ENCODE data around the gene TFEB. TPM values are rescaled to one million over a fixed set of nuclear protein-coding genes. Genes with fewer than 3 reads are reported as not detected.

TFEB gene
- total RNA-seq, 1 experiment from 2014 or later: 6.6 TPM

- H3K27ac Mint-ChIP-seq (ENCODE audit: unreplicated experiment): no peak overlapping the region
- H3K4me3 Mint-ChIP-seq (ENCODE audit: low read depth, unreplicated experiment): no peak overlapping the region
- peaks cover 9% of the 10 kb centered on the region for H3K36me3 Mint-ChIP-seq (ENCODE audit: insufficient read depth, unreplicated experiment)
- no peak for TF ChIP-seq CTCF (IDR thresholded peaks at IDR 0.05; ENCODE audit: unreplicated experiment)
- H3K27me3 Mint-ChIP-seq (ENCODE audit: unreplicated experiment): no peaks in the 10 kb centered on the region
- DNase-seq: no peak
- CTCF ChIA-PET: interaction anchor here (1.1 to 1.4 kb wide), 3 partner anchors 10 to 47 kb away, joined by 3 to 4 read pairs (median 3); partner anchors contain the start of gene TOMM6
- peaks cover 24% of the 10 kb centered on the region for H3K4me1 Mint-ChIP-seq (ENCODE audit: low read depth, unreplicated experiment)
- no TSS peak for BruUV-seq (replicated peaks)
- H3K9me3 Mint-ChIP-seq (ENCODE audit: low read depth, unreplicated experiment): no peaks in the 10 kb centered on the region
- intact Hi-C loops (cut with micrococcal nuclease; ENCODE audit: unreplicated experiment): no loop called here
Observed at GRCh38 chr6:41740366-41741162, 5.2 kb upstream of the TFEB start.

- Mint-ChIP-seq H3K36me3 (ENCODE audit: insufficient read depth, unreplicated experiment) (peaks cover 24% of the 10 kb centered on the region), H3K27me3 (ENCODE audit: unreplicated experiment) (no peaks in the 10 kb centered on the region), H3K4me3 (ENCODE audit: low read depth, unreplicated experiment) (no peak overlapping the region), H3K9me3 (ENCODE audit: low read depth, unreplicated experiment) (no peaks in the 10 kb centered on the region), H3K27ac (ENCODE audit: unreplicated experiment) (no peak overlapping the region), H3K4me1 (ENCODE audit: low read depth, unreplicated experiment) (peaks cover 24% of the 10 kb centered on the region)
- no peak for TF ChIP-seq CTCF (IDR thresholded peaks at IDR 0.05; ENCODE audit: unreplicated experiment)
- intact Hi-C loops (cut with micrococcal nuclease; ENCODE audit: unreplicated experiment): no loop called here
- DNase-seq: no peak
- no TSS peak for BruUV-seq (replicated peaks)
- CTCF ChIA-PET: interaction anchor here (0.7 kb wide), 1 partner anchor 136 kb away, joined by 5 read pairs; no protein-coding TSS in a partner anchor
Observed at GRCh38 chr6:41739041-41739440, 3.6 kb upstream of the TFEB start.

GRCh38 chr6:41737591-41738130, 2.3 kb upstream of the TFEB start:
- intact Hi-C loops (cut with micrococcal nuclease; ENCODE audit: unreplicated experiment): no loop called here
- H3K4me1 Mint-ChIP-seq (ENCODE audit: low read depth, unreplicated experiment): peaks cover 20% of the 10 kb centered on the region
- H3K36me3 Mint-ChIP-seq (ENCODE audit: insufficient read depth, unreplicated experiment): peaks cover 29% of the 10 kb centered on the region
- H3K4me3 Mint-ChIP-seq (ENCODE audit: low read depth, unreplicated experiment): no peak overlapping the region
- DNase-seq: no peak
- CTCF ChIA-PET: no interaction called here
- H3K9me3 Mint-ChIP-seq (ENCODE audit: low read depth, unreplicated experiment): no peaks in the 10 kb centered on the region
- TF ChIP-seq CTCF (IDR thresholded peaks at IDR 0.05; ENCODE audit: unreplicated experiment): no peak
- H3K27ac Mint-ChIP-seq (ENCODE audit: unreplicated experiment): no peak overlapping the region
- no TSS peak for BruUV-seq (replicated peaks)
- no peaks in the 10 kb centered on the region for H3K27me3 Mint-ChIP-seq (ENCODE audit: unreplicated experiment)

- no TSS peak for BruUV-seq (replicated peaks)
- CTCF ChIA-PET: interaction anchor here (0.7 kb wide), 1 partner anchor 228 kb away, joined by 7 read pairs; no protein-coding TSS in a partner anchor
- Mint-ChIP-seq H3K4me1 (ENCODE audit: low read depth, unreplicated experiment) (peaks cover 23% of the 10 kb centered on the region), H3K9me3 (ENCODE audit: low read depth, unreplicated experiment) (no peaks in the 10 kb centered on the region), H3K27me3 (ENCODE audit: unreplicated experiment) (no peaks in the 10 kb centered on the region), H3K36me3 (ENCODE audit: insufficient read depth, unreplicated experiment) (peaks cover 28% of the 10 kb centered on the region), H3K27ac (ENCODE audit: unreplicated experiment) (no peak overlapping the region), H3K4me3 (ENCODE audit: low read depth, unreplicated experiment) (no peak overlapping the region)
- DNase-seq: no peak
- TF ChIP-seq CTCF (IDR thresholded peaks at IDR 0.05; ENCODE audit: unreplicated experiment): no peak
- intact Hi-C loops (cut with micrococcal nuclease; ENCODE audit: unreplicated experiment): no loop called here
Observed at GRCh38 chr6:41736800-41737555, 1.6 kb upstream of the TFEB start.
